IPS-NIHi11 (cell line): ENCODE data around the gene TMED10.
"Not testable (repeated sequence)": the region's sequence is repeated elsewhere in the genome, so short reads cannot be mapped to it uniquely, and the experiment has no call there.

ENCODE experiments used
- DNase-seq: peaks from one replicate; pipeline ENCODE4 v3.0.0; 2012; ENCODE audit warnings: mixed read lengths, low spot score

The TMED10 gene

GRCh38 chr14:75190023-75190422, 13.6 kb upstream of the TMED10 start:
- DNase-seq, result no peak

GRCh38 chr14:75188520-75189268, 12.3 kb upstream of the TMED10 start:
- DNase-seq, result no peak

- DNase-seq, result no peak
Measured at GRCh38 chr14:75188086-75188485, 11.7 kb upstream of the TMED10 start.

- DNase-seq, result no peak
Measured at GRCh38 chr14:75186953-75187352, 10.5 kb upstream of the TMED10 start.

GRCh38 chr14:75185251-75186040, 9.0 kb upstream of the TMED10 start:
- no peak for DNase-seq

- DNase-seq, result no peak
Measured at GRCh38 chr14:75184492-75184891, 8.1 kb upstream of the TMED10 start.

- DNase-seq, result no peak
Measured at GRCh38 chr14:75184039-75184438, 7.6 kb upstream of the TMED10 start.

- DNase-seq, result no peak
Measured at GRCh38 chr14:75183225-75183624, 6.8 kb upstream of the TMED10 start.

- DNase-seq, result no peak
Measured at GRCh38 chr14:75182821-75183220, 6.4 kb upstream of the TMED10 start.

- DNase-seq, result not testable (repeated sequence)
Measured at GRCh38 chr14:75182163-75182562, 5.8 kb upstream of the TMED10 start.

GRCh38 chr14:75181293-75182062, 5.1 kb upstream of the TMED10 start:
- DNase-seq, result no peak

GRCh38 chr14:75175677-75176141, 703 bp downstream of the TMED10 start:
- DNase-seq, result no peak

GRCh38 chr14:75174066-75174465, 2.3 kb downstream of the TMED10 start:
- no peak for DNase-seq

GRCh38 chr14:75170772-75171171, 5.6 kb downstream of the TMED10 start:
- DNase-seq, result no peak

GRCh38 chr14:75168586-75169335, 7.7 kb downstream of the TMED10 start:
- no peak for DNase-seq

GRCh38 chr14:75167325-75167724, 9.1 kb downstream of the TMED10 start:
- no peak for DNase-seq

- DNase-seq, result no peak
Measured at GRCh38 chr14:75165586-75166391, 10.6 kb downstream of the TMED10 start.

GRCh38 chr14:75164809-75165208, 11.6 kb downstream of the TMED10 start:
- no peak for DNase-seq

GRCh38 chr14:75163677-75164076, 12.7 kb downstream of the TMED10 start:
- no peak for DNase-seq

GRCh38 chr14:75162631-75163030, 13.8 kb downstream of the TMED10 start:
- no peak for DNase-seq
